Loucy (cell line): ENCODE data around the gene SNRPF.

Experiments used
- EZH2phosphoT487 ChIP-seq: fragments of 200-600 bp; IDR thresholded peaks from 2 replicates; pipeline ENCODE4 v1.6.1; 2018; ENCODE audit warnings: antibody characterized with exemption, mild to moderate bottlenecking, moderate library complexity, borderline replicate concordance
- TF ChIP-seq, protein P1 (sequence below): fragments of 200-600 bp; sonication (generic); conservative IDR thresholded peaks from 2 replicates; pipeline ENCODE4 v1.5.1; 2014; ENCODE audit warnings: mild to moderate bottlenecking, antibody characterized with exemption, low read length

DNA sequence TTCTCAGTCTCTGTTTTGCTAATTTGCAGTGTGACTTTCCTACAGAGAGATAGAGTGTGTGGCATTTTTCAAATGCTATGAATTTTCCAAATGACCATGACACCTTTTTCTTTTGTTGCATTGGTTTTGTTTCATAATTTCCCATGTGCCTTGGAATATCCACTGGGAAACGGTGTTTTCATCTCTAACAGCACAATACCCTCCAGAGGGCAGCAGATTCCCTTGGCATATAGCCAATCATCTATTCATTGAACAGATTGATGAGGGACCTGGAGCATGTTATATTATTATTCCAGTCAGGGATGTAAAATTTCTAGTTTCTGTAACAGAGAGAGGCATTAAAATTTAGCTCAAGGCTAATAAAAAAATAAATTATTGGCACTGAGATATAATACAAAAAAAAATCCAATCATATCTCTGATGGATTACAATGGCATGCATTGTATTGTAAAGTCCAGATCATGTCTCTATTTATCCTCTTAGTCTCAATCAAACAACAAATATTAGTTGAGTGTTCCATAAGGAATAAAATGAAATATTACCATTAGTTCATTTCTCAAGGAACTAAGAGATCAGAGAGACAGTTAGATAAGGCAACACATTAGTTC is 38.6 kb upstream of the SNRPF start:
- TF ChIP-seq, protein P1, sequence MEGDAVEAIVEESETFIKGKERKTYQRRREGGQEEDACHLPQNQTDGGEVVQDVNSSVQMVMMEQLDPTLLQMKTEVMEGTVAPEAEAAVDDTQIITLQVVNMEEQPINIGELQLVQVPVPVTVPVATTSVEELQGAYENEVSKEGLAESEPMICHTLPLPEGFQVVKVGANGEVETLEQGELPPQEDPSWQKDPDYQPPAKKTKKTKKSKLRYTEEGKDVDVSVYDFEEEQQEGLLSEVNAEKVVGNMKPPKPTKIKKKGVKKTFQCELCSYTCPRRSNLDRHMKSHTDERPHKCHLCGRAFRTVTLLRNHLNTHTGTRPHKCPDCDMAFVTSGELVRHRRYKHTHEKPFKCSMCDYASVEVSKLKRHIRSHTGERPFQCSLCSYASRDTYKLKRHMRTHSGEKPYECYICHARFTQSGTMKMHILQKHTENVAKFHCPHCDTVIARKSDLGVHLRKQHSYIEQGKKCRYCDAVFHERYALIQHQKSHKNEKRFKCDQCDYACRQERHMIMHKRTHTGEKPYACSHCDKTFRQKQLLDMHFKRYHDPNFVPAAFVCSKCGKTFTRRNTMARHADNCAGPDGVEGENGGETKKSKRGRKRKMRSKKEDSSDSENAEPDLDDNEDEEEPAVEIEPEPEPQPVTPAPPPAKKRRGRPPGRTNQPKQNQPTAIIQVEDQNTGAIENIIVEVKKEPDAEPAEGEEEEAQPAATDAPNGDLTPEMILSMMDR = peak; percentile 53
- TF ChIP-seq EZH2phosphoT487 = no peak
